Measurements from ENCODE around the gene HOOK2. TPM values are rescaled to one million over a fixed set of nuclear protein-coding genes. Genes with fewer than 3 reads are reported as not detected.

The HOOK2 gene
- total RNA-seq, 1 experiment from 2014 or later: 14.3 TPM

- CTCF ChIA-PET: interaction anchor here (0.6 to 1.1 kb wide), 2 partner anchors 12 to 76 kb away, joined by 3 to 4 read pairs; no protein-coding TSS in a partner anchor
- peak overlapping the region; percentile 66 to 75 for H3K4me3 ChIP-seq (ENCODE audit: low read depth in 2 of 2, low read length in 2 of 2)
- H3K27ac ChIP-seq (ENCODE audit: low read length): peak overlapping the region; percentile 82
- no peaks in the 10 kb centered on the region for H3K9me3 ChIP-seq (ENCODE audit: control insufficient read depth, insufficient read depth, low read depth, low read length)
- DNase-seq (ENCODE audit: low read depth, low spot score) (no peak), ATAC-seq (peak; percentile 64)
- in situ Hi-C loops (cut with HindIII; ENCODE audit: low pct_unique_long_range_greater_than_20kb, low sequenced_read_pairs): no loop called here
- no TSS peak for BruUV-seq (replicated peaks)
- H3K36me3 ChIP-seq (ENCODE audit: control insufficient read depth, insufficient read depth, low read length): peaks cover 2% of the 10 kb centered on the region
- TF ChIP-seq, protein P1, sequence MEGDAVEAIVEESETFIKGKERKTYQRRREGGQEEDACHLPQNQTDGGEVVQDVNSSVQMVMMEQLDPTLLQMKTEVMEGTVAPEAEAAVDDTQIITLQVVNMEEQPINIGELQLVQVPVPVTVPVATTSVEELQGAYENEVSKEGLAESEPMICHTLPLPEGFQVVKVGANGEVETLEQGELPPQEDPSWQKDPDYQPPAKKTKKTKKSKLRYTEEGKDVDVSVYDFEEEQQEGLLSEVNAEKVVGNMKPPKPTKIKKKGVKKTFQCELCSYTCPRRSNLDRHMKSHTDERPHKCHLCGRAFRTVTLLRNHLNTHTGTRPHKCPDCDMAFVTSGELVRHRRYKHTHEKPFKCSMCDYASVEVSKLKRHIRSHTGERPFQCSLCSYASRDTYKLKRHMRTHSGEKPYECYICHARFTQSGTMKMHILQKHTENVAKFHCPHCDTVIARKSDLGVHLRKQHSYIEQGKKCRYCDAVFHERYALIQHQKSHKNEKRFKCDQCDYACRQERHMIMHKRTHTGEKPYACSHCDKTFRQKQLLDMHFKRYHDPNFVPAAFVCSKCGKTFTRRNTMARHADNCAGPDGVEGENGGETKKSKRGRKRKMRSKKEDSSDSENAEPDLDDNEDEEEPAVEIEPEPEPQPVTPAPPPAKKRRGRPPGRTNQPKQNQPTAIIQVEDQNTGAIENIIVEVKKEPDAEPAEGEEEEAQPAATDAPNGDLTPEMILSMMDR (IDR thresholded peaks at IDR 0.05): no peak
- TF ChIP-seq POLR2AphosphoS5 (IDR thresholded peaks at IDR 0.05; ENCODE audit: low read depth, low read length) (0 out of 2 replicates have a peak, but pooled peaks have one; percentile 23), TCF7L2 (IDR thresholded peaks at IDR 0.05; ENCODE audit: low read depth, low read length) (no peak), SIN3A (IDR thresholded peaks at IDR 0.05; ENCODE audit: borderline replicate concordance, insufficient read depth, low read depth, low read length) (0 out of 2 replicates have a peak, but pooled peaks have one; percentile 40)
- TF ChIP-seq, protein P2, sequence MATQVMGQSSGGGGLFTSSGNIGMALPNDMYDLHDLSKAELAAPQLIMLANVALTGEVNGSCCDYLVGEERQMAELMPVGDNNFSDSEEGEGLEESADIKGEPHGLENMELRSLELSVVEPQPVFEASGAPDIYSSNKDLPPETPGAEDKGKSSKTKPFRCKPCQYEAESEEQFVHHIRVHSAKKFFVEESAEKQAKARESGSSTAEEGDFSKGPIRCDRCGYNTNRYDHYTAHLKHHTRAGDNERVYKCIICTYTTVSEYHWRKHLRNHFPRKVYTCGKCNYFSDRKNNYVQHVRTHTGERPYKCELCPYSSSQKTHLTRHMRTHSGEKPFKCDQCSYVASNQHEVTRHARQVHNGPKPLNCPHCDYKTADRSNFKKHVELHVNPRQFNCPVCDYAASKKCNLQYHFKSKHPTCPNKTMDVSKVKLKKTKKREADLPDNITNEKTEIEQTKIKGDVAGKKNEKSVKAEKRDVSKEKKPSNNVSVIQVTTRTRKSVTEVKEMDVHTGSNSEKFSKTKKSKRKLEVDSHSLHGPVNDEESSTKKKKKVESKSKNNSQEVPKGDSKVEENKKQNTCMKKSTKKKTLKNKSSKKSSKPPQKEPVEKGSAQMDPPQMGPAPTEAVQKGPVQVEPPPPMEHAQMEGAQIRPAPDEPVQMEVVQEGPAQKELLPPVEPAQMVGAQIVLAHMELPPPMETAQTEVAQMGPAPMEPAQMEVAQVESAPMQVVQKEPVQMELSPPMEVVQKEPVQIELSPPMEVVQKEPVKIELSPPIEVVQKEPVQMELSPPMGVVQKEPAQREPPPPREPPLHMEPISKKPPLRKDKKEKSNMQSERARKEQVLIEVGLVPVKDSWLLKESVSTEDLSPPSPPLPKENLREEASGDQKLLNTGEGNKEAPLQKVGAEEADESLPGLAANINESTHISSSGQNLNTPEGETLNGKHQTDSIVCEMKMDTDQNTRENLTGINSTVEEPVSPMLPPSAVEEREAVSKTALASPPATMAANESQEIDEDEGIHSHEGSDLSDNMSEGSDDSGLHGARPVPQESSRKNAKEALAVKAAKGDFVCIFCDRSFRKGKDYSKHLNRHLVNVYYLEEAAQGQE (IDR thresholded peaks at IDR 0.05; ENCODE audit: insufficient read depth in 1 of 2, low read depth in 2 of 2, low read length in 1 of 2): peak in 1 of 2 experiments; percentile 53; a peak in 1 of 4 replicates
- H3K27me3 ChIP-seq (ENCODE audit: control insufficient read depth, insufficient read depth, low read length): no peaks in the 10 kb centered on the region
- peaks cover 44% of the 10 kb centered on the region for H3K4me1 ChIP-seq (ENCODE audit: control insufficient read depth, insufficient read depth, low read length)
- intact Hi-C loops (cut with micrococcal nuclease; ENCODE audit: unreplicated experiment): no loop called here
- POLR2A ChIA-PET: interaction anchor here (0.6 to 0.7 kb wide), 2 partner anchors 11 to 24 kb away, joined by 3 read pairs; no protein-coding TSS in a partner anchor
Observed at GRCh38 chr19:12789904-12790619, 14.7 kb upstream of the HOOK2 start.

DNA sequence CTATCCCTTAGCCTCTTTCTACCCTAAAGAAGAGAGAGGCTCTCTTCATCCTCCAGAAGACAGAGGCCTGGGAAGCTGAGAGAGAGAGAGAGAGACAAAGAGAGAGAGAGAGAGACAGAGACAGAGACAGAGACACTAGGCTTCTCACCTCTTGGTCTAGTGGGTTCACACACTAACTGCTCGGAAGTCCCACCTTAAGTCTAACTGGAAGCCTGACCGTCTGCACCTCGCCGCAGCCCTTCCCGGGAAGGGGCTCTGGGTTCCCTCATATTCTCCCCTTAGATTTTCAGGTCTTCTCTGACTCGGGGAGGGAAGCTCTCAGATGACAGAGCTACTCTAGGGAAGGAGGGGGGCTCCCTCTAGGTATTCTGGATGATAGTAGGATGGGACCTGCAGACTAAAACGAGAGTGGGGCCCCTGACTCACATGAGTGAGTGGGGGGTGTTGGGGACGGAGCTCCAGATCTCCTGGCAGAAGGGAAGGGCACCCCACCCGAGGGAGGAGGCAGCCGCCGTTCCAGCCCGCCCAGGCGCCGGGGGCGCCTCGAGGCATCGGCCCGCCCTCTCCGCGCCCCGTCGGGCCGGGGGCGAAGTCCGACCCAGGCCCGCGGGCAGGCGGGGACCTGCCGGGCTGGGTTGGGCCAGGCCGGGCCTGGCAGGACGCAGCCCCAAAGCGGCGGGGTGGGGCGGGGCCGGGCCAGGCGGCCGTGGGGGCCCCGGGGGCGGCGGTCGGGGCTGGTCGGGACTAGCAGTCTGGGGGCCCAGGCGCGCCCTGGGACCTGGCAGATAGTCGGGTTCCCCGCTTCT, 13.9 kb upstream of the HOOK2 start:
- CTCF ChIA-PET: interaction anchor here (0.9 to 1.1 kb wide), 2 partner anchors 12 to 16 kb away, joined by 3 to 4 read pairs; no protein-coding TSS in a partner anchor
- in situ Hi-C loops (cut with HindIII; ENCODE audit: low pct_unique_long_range_greater_than_20kb, low sequenced_read_pairs): no loop called here
- no peaks in the 10 kb centered on the region for H3K27me3 ChIP-seq (ENCODE audit: control insufficient read depth, insufficient read depth, low read length)
- intact Hi-C loops (cut with micrococcal nuclease; ENCODE audit: unreplicated experiment): no loop called here
- BruUV-seq (replicated peaks): no TSS peak
- ATAC-seq: peak; percentile 3
- peak overlapping the region; percentile 99 for H3K27ac ChIP-seq (ENCODE audit: low read length)
- TF ChIP-seq POLR2AphosphoS5 (IDR thresholded peaks at IDR 0.05; ENCODE audit: low read depth, low read length) (no peak), TCF7L2 (IDR thresholded peaks at IDR 0.05; ENCODE audit: low read depth, low read length) (no peak), SIN3A (IDR thresholded peaks at IDR 0.05; ENCODE audit: borderline replicate concordance, insufficient read depth, low read depth, low read length) (no peak)
- TF ChIP-seq, protein P2 (IDR thresholded peaks at IDR 0.05; ENCODE audit: insufficient read depth in 1 of 2, low read depth in 2 of 2, low read length in 1 of 2): no peak
- TF ChIP-seq, protein P1 (IDR thresholded peaks at IDR 0.05): no peak
- H3K4me3 ChIP-seq (ENCODE audit: low read depth in 2 of 2, low read length in 2 of 2): peak overlapping the region; percentile 51 to 75
- no peak for DNase-seq (ENCODE audit: low read depth, low spot score)
- POLR2A ChIA-PET: interaction anchor here (0.6 to 0.7 kb wide), 4 partner anchors 10 to 1683 kb away, joined by 3 to 10 read pairs (median 3); no protein-coding TSS in a partner anchor
- peaks cover 48% of the 10 kb centered on the region for H3K4me1 ChIP-seq (ENCODE audit: control insufficient read depth, insufficient read depth, low read length)
- H3K9me3 ChIP-seq (ENCODE audit: control insufficient read depth, insufficient read depth, low read depth, low read length): no peaks in the 10 kb centered on the region
- peaks cover 2% of the 10 kb centered on the region for H3K36me3 ChIP-seq (ENCODE audit: control insufficient read depth, insufficient read depth, low read length)

Measured in Panc1 (cell line).